ENCODE results near the gene SKIC2. TPM values are rescaled to one million over a fixed set of nuclear protein-coding genes. Genes with fewer than 3 reads are reported as not detected.

Gene SKIC2
- total and polyA plus RNA-seq, 4 donors = 28.1 to 78.0 (median 61.6) TPM

- Histone ChIP-seq H3K27ac (ENCODE audit: low read depth in 1 of 2, low read length in 1 of 2) (no peak overlapping the region), H3K4me1 (ENCODE audit: control insufficient read depth in 5 of 5, insufficient read depth in 5 of 5, low read length in 5 of 5) (peaks cover 0 to 14% (median 5%) of the 10 kb centered on the region in 5 donors), H3K9ac (ENCODE audit: insufficient read depth in 1 of 2, low read length in 2 of 2) (no peak overlapping the region)
These were observed 8.3 kb downstream of the SKIC2 start for GRCh38 chr6:31966997-31967925.

GRCh38 chr6:31967926-31968320 lies 8.9 kb downstream of the SKIC2 start:
- H3K27ac ChIP-seq (ENCODE audit: low read depth in 1 of 2, low read length in 1 of 2) = no peak overlapping the region
- no peaks in the 10 kb centered on the region for H3K27me3 ChIP-seq (ENCODE audit: control insufficient read depth in 3 of 3, insufficient read depth in 3 of 3, low read length in 2 of 3)
- H3K4me3 ChIP-seq = no peak overlapping the region
- H3K4me1 ChIP-seq (ENCODE audit: control insufficient read depth in 5 of 5, insufficient read depth in 5 of 5, low read length in 5 of 5) = peaks cover 0 to 18% (median 5%) of the 10 kb centered on the region in 5 donors
- no peaks in the 10 kb centered on the region for H3K9me3 ChIP-seq (ENCODE audit: control insufficient read depth in 4 of 4, insufficient read depth in 3 of 4, low read length in 3 of 4)
- TF ChIP-seq CTCF (IDR thresholded peaks at IDR 0.05; ENCODE audit: control extremely low read depth, extremely low read depth) = no peak
- WGBS, 2 donors = 86 to 90% methylated on average over 3 of the region's 3 CpGs
- DNase-seq (no peak), ATAC-seq (ENCODE audit: insufficient read depth, low FRiP score) (no peak)
- peaks cover 14 to 62% (median 28%) of the 10 kb centered on the region in 4 donors for H3K36me3 ChIP-seq (ENCODE audit: control insufficient read depth in 4 of 4, insufficient read depth in 4 of 4, low read length in 4 of 4)
- H3K9ac ChIP-seq (ENCODE audit: insufficient read depth in 1 of 2, low read length in 2 of 2) = no peak overlapping the region

More at GRCh38 chr6:31966997-31967925, 8.3 kb downstream of the SKIC2 start:
- ATAC-seq (ENCODE audit: insufficient read depth, low FRiP score) (no peak), DNase-seq (no peak)
- no peak for TF ChIP-seq CTCF (IDR thresholded peaks at IDR 0.05; ENCODE audit: control extremely low read depth, extremely low read depth)
- no peaks in the 10 kb centered on the region for H3K9me3 ChIP-seq (ENCODE audit: control insufficient read depth in 4 of 4, insufficient read depth in 3 of 4, low read length in 3 of 4)
- WGBS, 2 donors = 85 to 92% methylated on average over 10 of the region's 10 CpGs
- H3K36me3 ChIP-seq (ENCODE audit: control insufficient read depth in 4 of 4, insufficient read depth in 4 of 4, low read length in 4 of 4) = peaks cover 15 to 68% (median 27%) of the 10 kb centered on the region in 4 donors
- no peak overlapping the region for H3K4me3 ChIP-seq
- no peaks in the 10 kb centered on the region for H3K27me3 ChIP-seq (ENCODE audit: control insufficient read depth in 3 of 3, insufficient read depth in 3 of 3, low read length in 2 of 3)

GRCh38 chr6:31968326-31968725 lies 9.4 kb downstream of the SKIC2 start:
- WGBS, 2 donors = 87 to 90% methylated on average over 11 of the region's 11 CpGs
- no peak overlapping the region for H3K4me3 ChIP-seq
- H3K4me1 ChIP-seq (ENCODE audit: control insufficient read depth in 5 of 5, insufficient read depth in 5 of 5, low read length in 5 of 5) = peaks cover 4 to 22% (median 7%) of the 10 kb centered on the region in 5 donors
- ATAC-seq (ENCODE audit: insufficient read depth, low FRiP score) (no peak), DNase-seq (no peak)
- H3K9me3 ChIP-seq (ENCODE audit: control insufficient read depth in 4 of 4, insufficient read depth in 3 of 4, low read length in 3 of 4) = no peaks in the 10 kb centered on the region
- no peaks in the 10 kb centered on the region for H3K27me3 ChIP-seq (ENCODE audit: control insufficient read depth in 3 of 3, insufficient read depth in 3 of 3, low read length in 2 of 3)
- H3K9ac ChIP-seq (ENCODE audit: insufficient read depth in 1 of 2, low read length in 2 of 2) = no peak overlapping the region
- peaks cover 10 to 57% (median 28%) of the 10 kb centered on the region in 4 donors for H3K36me3 ChIP-seq (ENCODE audit: control insufficient read depth in 4 of 4, insufficient read depth in 4 of 4, low read length in 4 of 4)
- no peak for TF ChIP-seq CTCF (IDR thresholded peaks at IDR 0.05; ENCODE audit: control extremely low read depth, extremely low read depth)
- H3K27ac ChIP-seq (ENCODE audit: low read depth in 1 of 2, low read length in 1 of 2) = no peak overlapping the region
